GM08714 (cell line): ENCODE measurements around the gene CDX2.

Source experiments
- H3K4me3 ChIP-seq: fragments of 200-500 bp; sonication (Bioruptor generic); 2 replicates; pipeline ENCODE4 v1.5.1; 2014; ENCODE audit warnings: mild to moderate bottlenecking, low read length, inconsistent platforms
- ZNF274 ChIP-seq: IDR thresholded peaks from 2 replicates; pipeline ENCODE4 v1.6.1; 2012; ENCODE audit warnings: mild to moderate bottlenecking, low read depth, low read length

CDX2 gene

GRCh38 chr13:27923794-27924528 is 45.2 kb downstream of the CDX2 start:
- no peak for TF ChIP-seq ZNF274
- no peak overlapping the region for H3K4me3 ChIP-seq

- no peak overlapping the region for H3K4me3 ChIP-seq
- no peak for TF ChIP-seq ZNF274
These were observed 46.1 kb downstream of the CDX2 start for GRCh38 chr13:27922883-27923612.

- TF ChIP-seq ZNF274 = no peak
- peak overlapping the region; percentile 58; the same call in 1 of the 2 replicates for H3K4me3 ChIP-seq
These were observed 46.9 kb downstream of the CDX2 start for GRCh38 chr13:27921961-27922882.

DNA sequence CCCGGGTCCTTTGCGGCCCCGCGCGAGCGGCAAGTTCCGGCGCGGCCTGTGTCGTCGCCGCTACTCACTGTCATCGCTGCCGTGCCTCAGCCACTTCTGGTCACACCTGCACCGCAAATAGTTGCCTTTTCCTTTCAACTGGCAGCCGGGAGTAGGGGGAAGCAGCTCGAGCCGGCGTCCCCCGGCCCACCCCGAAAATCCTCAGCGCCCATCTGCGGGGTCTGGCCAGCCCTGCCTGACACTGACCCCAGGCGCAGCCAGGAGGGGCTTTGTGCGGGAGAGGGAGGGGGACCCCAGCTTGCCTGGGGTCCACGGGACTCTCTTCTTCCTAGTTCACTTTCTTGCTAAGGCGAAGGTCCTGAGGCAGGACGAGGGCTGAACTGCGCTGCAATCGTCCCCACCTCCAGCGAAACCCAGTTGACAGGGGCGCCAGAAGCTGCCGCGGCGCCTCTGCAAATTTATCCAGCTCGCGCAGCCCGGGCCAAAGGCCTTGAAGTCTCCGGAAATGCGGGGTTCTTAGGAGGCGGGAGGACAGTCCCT is 47.6 kb downstream of the CDX2 start:
- peak overlapping the region; percentile 58; the same call in 1 of the 2 replicates for H3K4me3 ChIP-seq
- TF ChIP-seq ZNF274 = no peak

GRCh38 chr13:27920677-27921420 is 48.3 kb downstream of the CDX2 start:
- no peak for TF ChIP-seq ZNF274
- peak overlapping the region; percentile 58 for H3K4me3 ChIP-seq

DNA sequence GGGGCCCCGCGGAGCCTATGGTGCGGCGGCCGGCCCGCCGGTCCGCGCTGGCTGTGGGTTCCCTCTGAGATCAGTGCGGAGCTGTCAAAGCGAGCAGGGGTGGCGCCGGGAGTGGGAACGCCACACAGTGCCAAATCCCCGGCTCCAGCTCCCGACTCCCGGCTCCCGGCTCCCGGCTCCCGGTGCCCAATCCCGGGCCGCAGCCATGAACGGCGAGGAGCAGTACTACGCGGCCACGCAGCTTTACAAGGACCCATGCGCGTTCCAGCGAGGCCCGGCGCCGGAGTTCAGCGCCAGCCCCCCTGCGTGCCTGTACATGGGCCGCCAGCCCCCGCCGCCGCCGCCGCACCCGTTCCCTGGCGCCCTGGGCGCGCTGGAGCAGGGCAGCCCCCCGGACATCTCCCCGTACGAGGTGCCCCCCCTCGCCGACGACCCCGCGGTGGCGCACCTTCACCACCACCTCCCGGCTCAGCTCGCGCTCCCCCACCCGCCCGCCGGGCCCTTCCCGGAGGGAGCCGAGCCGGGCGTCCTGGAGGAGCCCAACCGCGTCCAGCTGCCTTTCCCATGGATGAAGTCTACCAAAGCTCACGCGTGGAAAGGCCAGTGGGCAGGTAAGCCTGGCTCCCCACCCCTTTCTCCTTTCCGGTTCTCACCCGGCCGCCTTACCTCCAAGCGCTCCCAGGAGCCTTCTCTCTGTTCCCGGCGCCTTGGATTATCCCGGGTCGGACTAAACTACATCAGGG is 49.0 kb downstream of the CDX2 start, which contains the start of gene PDX1:
TSS of gene PDX1 (plus strand) at position 67 of the 743 bp plus-strand sequence. CDS start at position 206, 139 bp downstream.
- peak within 1 kb of the TSS; percentile 58 for H3K4me3 ChIP-seq

DNA sequence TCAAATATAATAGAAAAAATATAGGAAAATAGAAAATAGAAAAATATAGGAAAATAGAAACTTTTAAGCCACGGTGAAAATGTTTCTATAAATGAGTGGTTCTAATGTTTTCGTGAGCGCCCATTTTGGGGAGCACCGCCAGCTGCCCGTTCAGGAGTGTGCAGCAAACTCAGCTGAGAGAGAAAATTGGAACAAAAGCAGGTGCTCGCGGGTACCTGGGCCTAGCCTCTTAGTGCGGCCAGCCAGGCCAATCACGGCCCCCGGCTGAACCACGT is 49.5 kb downstream of the CDX2 start:
- peak overlapping the region; percentile 58; the same call in 1 of the 2 replicates for H3K4me3 ChIP-seq
- TF ChIP-seq ZNF274 = no peak

More for the DNA sequence above, 49.0 kb downstream of the CDX2 start, which contains the start of gene PDX1:
- no peak for TF ChIP-seq ZNF274

DNA sequence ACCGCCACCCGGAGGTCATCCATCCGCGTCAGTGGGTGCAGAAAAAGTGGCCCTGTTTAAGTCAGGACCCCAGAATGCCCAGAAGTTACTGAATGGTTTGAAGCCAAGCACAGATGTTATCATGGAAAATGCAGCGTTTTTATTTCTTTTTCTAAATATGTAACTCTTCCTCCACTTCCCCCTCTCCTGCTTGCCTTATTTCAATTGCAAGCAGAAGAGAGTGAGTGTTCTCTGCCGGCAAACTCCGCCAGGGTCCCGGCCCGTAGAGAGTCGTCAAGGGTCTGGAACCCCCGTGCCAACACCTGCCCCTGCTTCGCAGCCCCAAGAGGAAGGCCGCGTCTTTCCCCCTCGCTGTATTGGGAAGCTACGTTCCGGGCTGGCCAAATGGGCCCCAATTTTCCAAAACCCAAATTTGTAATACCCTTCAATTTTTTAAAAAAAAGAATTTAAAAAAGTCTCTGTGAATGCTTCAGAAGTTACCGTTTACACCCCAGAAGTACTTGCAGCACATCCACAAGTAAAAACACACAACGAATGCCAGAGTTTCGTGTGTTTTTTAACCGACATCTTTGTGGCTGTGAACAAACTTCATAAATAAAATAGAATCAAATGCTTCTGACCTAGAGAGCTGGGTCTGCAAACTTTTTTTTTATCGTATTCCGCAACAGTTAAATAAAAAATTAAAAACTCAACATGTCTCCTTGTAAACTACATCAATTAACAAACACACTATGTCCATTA is 50.0 kb downstream of the CDX2 start:
- no peak for TF ChIP-seq ZNF274
- H3K4me3 ChIP-seq = no peak overlapping the region; the same call in 1 of the 2 replicates

DNA sequence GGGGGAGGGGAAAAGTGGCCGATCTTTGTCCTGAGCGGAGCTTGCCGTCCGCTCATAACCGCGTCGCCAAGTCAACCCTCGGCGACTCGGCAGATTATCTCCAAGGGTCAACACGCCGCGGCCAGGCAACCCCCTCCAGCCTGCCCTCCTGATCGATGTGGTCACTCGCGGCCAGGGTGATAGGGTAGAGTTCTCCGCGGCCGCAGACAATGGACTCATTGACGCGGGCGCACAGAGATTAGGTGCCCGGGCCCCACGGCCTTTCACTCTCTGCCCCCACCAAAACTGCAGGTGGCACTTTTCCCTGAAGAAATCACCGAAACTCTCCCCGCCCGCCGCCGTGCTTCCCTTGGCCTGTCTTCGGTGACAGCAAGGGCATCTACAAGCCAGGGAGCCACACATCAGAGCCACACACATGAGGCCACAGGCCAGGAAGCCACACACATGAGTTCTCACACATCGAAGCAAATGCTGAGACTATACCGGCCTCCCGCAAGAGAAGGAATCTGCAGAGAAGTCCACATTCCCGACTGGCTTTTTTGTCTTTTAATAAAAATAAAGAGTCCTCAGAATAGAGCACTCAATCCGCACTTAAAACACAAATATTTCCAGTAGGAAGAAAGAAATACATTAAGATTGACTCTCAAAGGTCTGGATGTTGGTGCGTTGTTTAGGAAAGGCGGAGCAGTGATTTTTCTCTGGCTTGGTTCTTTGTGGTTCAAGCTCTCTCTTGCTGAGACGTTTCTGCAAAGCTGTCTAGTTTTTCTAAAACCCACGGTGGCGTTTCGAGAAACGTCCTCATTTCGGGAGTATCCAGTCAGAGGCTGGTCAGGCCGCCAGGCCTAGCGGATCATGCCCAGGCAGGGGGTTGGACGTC is 50.8 kb downstream of the CDX2 start:
- TF ChIP-seq ZNF274 = no peak
- H3K4me3 ChIP-seq = no peak overlapping the region; the same call in 1 of the 2 replicates

DNA sequence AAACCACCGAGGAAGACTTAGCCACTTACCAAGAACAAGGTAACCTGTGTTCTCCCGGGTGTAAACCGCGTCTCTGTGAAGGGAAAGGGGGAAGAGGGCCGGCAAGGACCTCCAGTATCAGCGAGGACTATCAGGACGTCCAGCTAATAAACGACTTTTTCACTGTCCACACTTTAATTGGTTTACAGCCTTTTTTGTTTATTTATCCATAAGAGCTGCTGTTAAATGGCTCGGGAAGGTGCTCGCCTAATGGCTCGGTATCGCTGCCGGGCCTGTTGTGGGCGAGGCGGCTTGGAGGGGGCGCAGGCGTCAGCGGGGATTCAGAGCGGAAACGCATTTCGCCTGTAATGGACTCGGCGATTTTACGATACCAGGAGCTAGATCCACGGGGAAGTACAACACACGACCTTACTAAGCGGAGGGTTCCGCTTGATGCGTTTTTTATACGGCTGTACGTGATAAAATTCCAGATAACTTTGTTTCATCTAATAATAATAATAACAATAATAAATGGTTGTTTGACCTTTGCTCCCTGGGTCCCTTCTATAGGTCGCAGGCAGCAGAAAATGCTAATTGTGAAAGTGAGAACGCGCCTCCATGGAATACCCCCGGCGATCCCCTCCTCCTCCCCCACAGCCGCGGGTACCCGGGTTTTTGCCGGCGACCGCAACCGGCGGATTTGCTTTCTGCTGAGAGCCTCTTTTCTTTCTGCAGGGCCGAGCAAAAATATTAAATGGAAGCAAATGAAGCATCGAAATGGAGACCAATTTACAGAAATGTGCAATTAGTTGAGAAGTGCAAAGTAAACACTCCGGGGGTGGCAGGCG is 51.8 kb downstream of the CDX2 start:
- TF ChIP-seq ZNF274 = no peak
- peak overlapping the region; percentile 12; the same call in 1 of the 2 replicates for H3K4me3 ChIP-seq
